Measurements from ENCODE around the gene BFSP1.

The BFSP1 gene

DNA sequence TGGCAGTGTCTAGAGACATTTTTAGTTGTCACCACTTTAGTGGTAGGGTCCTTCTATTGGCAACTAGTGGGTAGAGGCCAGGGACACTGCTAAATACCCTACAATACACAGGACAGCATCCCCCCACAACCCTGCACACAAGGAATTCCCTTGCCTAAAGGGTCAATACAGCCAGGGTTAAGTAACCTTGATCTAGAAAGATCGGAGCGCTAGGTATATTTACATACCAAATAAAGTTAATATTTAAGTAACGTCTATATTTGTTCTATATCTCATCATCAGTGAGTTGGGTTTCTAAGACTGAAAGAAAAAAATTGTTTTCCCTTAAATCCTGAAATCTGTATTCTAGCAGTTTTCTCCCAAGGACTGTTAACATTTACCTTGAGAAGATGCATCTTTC, 16.1 kb downstream of the BFSP1 start:
- DNase-seq (ENCODE audit: low read depth in 1 of 2, low spot score in 1 of 2): no peak
- no peak overlapping the region for H3K4me3 ChIP-seq (replicated peaks; ENCODE audit: insufficient read depth, low read length)

DNA sequence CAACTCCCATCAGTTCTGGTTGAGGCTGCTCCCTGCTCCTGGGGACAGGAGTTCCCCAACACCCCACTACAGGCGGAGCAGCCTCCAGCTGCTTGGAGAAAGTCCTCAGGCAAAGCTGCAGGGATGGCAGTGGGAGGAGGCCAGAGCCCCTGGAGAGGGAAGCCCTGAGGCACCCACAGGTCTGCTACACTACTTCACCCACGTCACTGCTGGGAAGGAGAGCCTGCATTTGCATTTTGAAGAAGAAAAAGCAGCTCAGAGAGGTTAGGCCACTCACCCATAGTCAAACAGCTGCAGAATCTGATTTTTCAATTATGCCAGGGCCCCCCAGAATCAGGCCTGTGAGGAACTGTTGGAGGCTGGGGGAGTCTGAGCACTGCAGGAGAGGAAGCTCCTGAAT, 17.2 kb downstream of the BFSP1 start:
- H3K27ac ChIP-seq (replicated peaks): no peak overlapping the region
- TF ChIP-seq POLR2AphosphoS5 (IDR thresholded peaks at IDR 0.05; ENCODE audit: low read depth): no peak
- no peak for TF ChIP-seq SPI1 (IDR thresholded peaks at IDR 0.05; ENCODE audit: borderline replicate concordance, low read depth)
- TF ChIP-seq GABPA (IDR thresholded peaks at IDR 0.05; ENCODE audit: low read depth): no peak
- TF ChIP-seq REST (IDR thresholded peaks at IDR 0.05; ENCODE audit: insufficient replicate concordance, low read depth): no peak
- TF ChIP-seq CTCF (IDR thresholded peaks at IDR 0.05; ENCODE audit: insufficient read depth, low read length): no peak
- H3K4me3 ChIP-seq (replicated peaks; ENCODE audit: insufficient read depth, low read length): no peak overlapping the region
- H3K27me3 ChIP-seq (ENCODE audit: insufficient read depth, poor library complexity, severe bottlenecking): peaks cover 4% of the 10 kb centered on the region
- DNase-seq (ENCODE audit: low read depth in 1 of 2, low spot score in 1 of 2): no peak

More for the DNA sequence above, 16.1 kb downstream of the BFSP1 start:
- Histone ChIP-seq H3K27me3 (ENCODE audit: insufficient read depth, poor library complexity, severe bottlenecking) (peaks cover 4% of the 10 kb centered on the region), H3K27ac (replicated peaks) (no peak overlapping the region)
- TF ChIP-seq CTCF (IDR thresholded peaks at IDR 0.05; ENCODE audit: insufficient read depth, low read length) (no peak), POLR2AphosphoS5 (IDR thresholded peaks at IDR 0.05; ENCODE audit: low read depth) (no peak), REST (IDR thresholded peaks at IDR 0.05; ENCODE audit: insufficient replicate concordance, low read depth) (no peak), GABPA (IDR thresholded peaks at IDR 0.05; ENCODE audit: low read depth) (no peak), SPI1 (IDR thresholded peaks at IDR 0.05; ENCODE audit: borderline replicate concordance, low read depth) (no peak)

- TF ChIP-seq SPI1 (IDR thresholded peaks at IDR 0.05; ENCODE audit: borderline replicate concordance, low read depth) (no peak), REST (IDR thresholded peaks at IDR 0.05; ENCODE audit: insufficient replicate concordance, low read depth) (no peak), POLR2AphosphoS5 (IDR thresholded peaks at IDR 0.05; ENCODE audit: low read depth) (no peak), GABPA (IDR thresholded peaks at IDR 0.05; ENCODE audit: low read depth) (no peak), CTCF (IDR thresholded peaks at IDR 0.05; ENCODE audit: insufficient read depth, low read length) (no peak)
- no peak for DNase-seq (ENCODE audit: low read depth in 1 of 2, low spot score in 1 of 2)
- H3K4me3 ChIP-seq (replicated peaks; ENCODE audit: insufficient read depth, low read length): no peak overlapping the region
- no peak overlapping the region for H3K27ac ChIP-seq (replicated peaks)
- H3K27me3 ChIP-seq (ENCODE audit: insufficient read depth, poor library complexity, severe bottlenecking): peaks cover 4% of the 10 kb centered on the region
Observed at GRCh38 chr20:17511401-17511800, 19.8 kb downstream of the BFSP1 start.

All from HL-60 (cell line).